Mesenchymal stem cell (in vitro differentiated cells and primary cell): ENCODE data around the gene MRPS18B.
"Not testable (repeated sequence)": the region's sequence is repeated elsewhere in the genome, so short reads cannot be mapped to it uniquely, and the experiment has no call there.

Source experiments
- DNase-seq: peaks from one replicate; pipeline ENCODE4 v3.0.0-alpha.2; 2013
- H2AFZ ChIP-seq: one replicate; pipeline ENCODE4 v1.6.1; 2013; ENCODE audit warnings: low read depth, mild to moderate bottlenecking, control low read depth, inconsistent platforms, low read length, moderate library complexity
- H2AK5ac ChIP-seq: 2 replicates; pipeline ENCODE4 v1.6.1; 2013; ENCODE audit warnings: low read length, moderate library complexity, mild to moderate bottlenecking, inconsistent platforms; ENCODE audit not compliant: severe bottlenecking
- H2BK120ac ChIP-seq: one replicate; pipeline ENCODE4 v1.6.1; 2013; ENCODE audit warnings: low read depth, mild to moderate bottlenecking, inconsistent platforms, low read length, moderate library complexity
- H2BK12ac ChIP-seq, 2 experiments: one replicate each; pipeline ENCODE4 v1.6.1; 2013; ENCODE audit warnings: inconsistent platforms in 2 of 2, low read length in 2 of 2, mild to moderate bottlenecking in 2 of 2, moderate library complexity in 2 of 2, control low read depth in 1 of 2
- H2BK15ac ChIP-seq: one replicate; pipeline ENCODE4 v1.6.1; 2013; ENCODE audit warnings: mild to moderate bottlenecking, low read depth, inconsistent platforms; ENCODE audit not compliant: poor library complexity, severe bottlenecking
- H2BK5ac ChIP-seq: 2 replicates; pipeline ENCODE4 v1.6.1; 2013; ENCODE audit warnings: low read depth, mild to moderate bottlenecking, low read length, control low read depth, inconsistent platforms; ENCODE audit not compliant: poor library complexity, severe bottlenecking
- H3K14ac ChIP-seq, 2 experiments: one replicate each; pipeline ENCODE4 v1.6.1; 2013; ENCODE audit warnings: inconsistent platforms in 2 of 2, low read length in 2 of 2, control low read depth in 1 of 2, mild to moderate bottlenecking in 1 of 2, moderate library complexity in 1 of 2
- H3K18ac ChIP-seq, 2 experiments: one replicate each; pipeline ENCODE4 v1.6.1; 2013; ENCODE audit warnings: inconsistent platforms in 2 of 2, low read length in 2 of 2, control low read depth in 1 of 2, low read depth in 1 of 2, mild to moderate bottlenecking in 1 of 2
- H3K23ac ChIP-seq, 2 experiments: one replicate each; pipeline ENCODE4 v1.6.1; 2013; ENCODE audit warnings: inconsistent platforms in 2 of 2, low read length in 2 of 2, mild to moderate bottlenecking in 2 of 2, moderate library complexity in 2 of 2, control low read depth in 1 of 2
- H3K27ac ChIP-seq: 2 replicates; pipeline ENCODE4 v1.5.1; 2013; ENCODE audit warnings: mild to moderate bottlenecking, moderate library complexity, low read length, control low read depth, inconsistent platforms; ENCODE audit not compliant: poor library complexity, severe bottlenecking
- H3K27me3 ChIP-seq, 2 experiments: 2 replicates each; pipeline versions ENCODE4 v1.6.1 to v1.7.0; 2013; ENCODE audit warnings: low read length in 2 of 2, mild to moderate bottlenecking in 2 of 2, moderate library complexity in 2 of 2, control low read depth in 1 of 2, inconsistent platforms in 1 of 2; ENCODE audit not compliant: control insufficient read depth in 1 of 2, insufficient read depth in 1 of 2
- H3K36me3 ChIP-seq, 2 experiments: 2 replicates each; pipeline versions ENCODE4 v1.6.1 to v1.7.0; 2013; ENCODE audit warnings: low read length in 2 of 2, control low read depth in 1 of 2, inconsistent platforms in 1 of 2, low read depth in 1 of 2, mild to moderate bottlenecking in 1 of 2; ENCODE audit not compliant: insufficient read depth in 2 of 2, control insufficient read depth in 1 of 2
- H3K4ac ChIP-seq, 2 experiments: one replicate each; pipeline ENCODE4 v1.6.1; 2013; ENCODE audit warnings: inconsistent platforms in 2 of 2, low read length in 2 of 2, mild to moderate bottlenecking in 2 of 2, moderate library complexity in 2 of 2, control low read depth in 1 of 2, low read depth in 1 of 2
- H3K4me1 ChIP-seq: 2 replicates; pipeline ENCODE4 v1.6.1; 2013; ENCODE audit warnings: low read depth, low read length, control low read depth; ENCODE audit not compliant: control insufficient read depth, insufficient read depth
- H3K4me2 ChIP-seq: 2 replicates; pipeline ENCODE4 v1.6.1; 2013; ENCODE audit warnings: low read length, mild to moderate bottlenecking, inconsistent platforms; ENCODE audit not compliant: poor library complexity, severe bottlenecking
- H3K4me3 ChIP-seq, 2 experiments: 2 replicates each; pipeline versions ENCODE4 v1.5.1 to v1.7.0; 2013; ENCODE audit warnings: low read length in 2 of 2, mild to moderate bottlenecking in 2 of 2, control low read depth in 1 of 2, low read depth in 1 of 2; ENCODE audit not compliant: insufficient read depth in 1 of 2
- H3K79me1 ChIP-seq: replicated peaks from 2 replicates; pipeline ENCODE4 v1.6.1; 2013; ENCODE audit warnings: mild to moderate bottlenecking, control low read depth, low read length, inconsistent platforms; ENCODE audit not compliant: poor library complexity, severe bottlenecking
- H3K9ac ChIP-seq: 2 replicates; pipeline ENCODE4 v1.7.0; 2013; ENCODE audit warnings: mild to moderate bottlenecking, low read length, moderate library complexity
- H3K9me3 ChIP-seq: 2 replicates; pipeline ENCODE4 v1.7.0; 2013; ENCODE audit warnings: mild to moderate bottlenecking, low read length; ENCODE audit not compliant: control insufficient read depth
- H4K8ac ChIP-seq: one replicate; pipeline ENCODE4 v1.6.1; 2013; ENCODE audit warnings: inconsistent platforms, mild to moderate bottlenecking, low read length, moderate library complexity
- H4K91ac ChIP-seq: one replicate; pipeline ENCODE4 v1.6.1; 2013; ENCODE audit warnings: mild to moderate bottlenecking, low read length, inconsistent platforms
- WGBS: methylation state at CpG from one replicate; pipeline ENCODE4 v1.1.7; 2013; ENCODE audit warnings: mixed read lengths; 5-methylcytosine and 5-hydroxymethylcytosine counted together

MRPS18B gene

GRCh38 chr6:30591008-30591407, 26.6 kb upstream of the MRPS18B start:
- Histone ChIP-seq H3K27me3 (no peaks in the 10 kb centered on the region), H3K4me3 (no peak overlapping the region), H2BK5ac (no peak overlapping the region), H4K91ac (no peak overlapping the region), H2BK12ac (no peak overlapping the region), H3K9ac (peak overlapping the region; percentile 63), H3K4me1 (peaks cover 2% of the 10 kb centered on the region), H3K36me3 (peaks cover 62 to 88% of the 10 kb centered on the region in 2 experiments), H2BK120ac (no peak overlapping the region), H2BK15ac (no peak overlapping the region), H3K4ac (no peak overlapping the region), H3K79me1 (peaks cover 12% of the 10 kb centered on the region), H2AFZ (no peak overlapping the region), H3K4me2 (no peak overlapping the region), H3K9me3 (no peaks in the 10 kb centered on the region), H3K14ac (no peak overlapping the region), H3K27ac (no peak overlapping the region), H2AK5ac (no peak overlapping the region), H3K23ac (no peak overlapping the region), H3K18ac (no peak overlapping the region), H4K8ac (no peak overlapping the region)
- 67% methylated on average over 1 of the region's 1 CpG for WGBS
- peak; percentile 71 for DNase-seq

DNA sequence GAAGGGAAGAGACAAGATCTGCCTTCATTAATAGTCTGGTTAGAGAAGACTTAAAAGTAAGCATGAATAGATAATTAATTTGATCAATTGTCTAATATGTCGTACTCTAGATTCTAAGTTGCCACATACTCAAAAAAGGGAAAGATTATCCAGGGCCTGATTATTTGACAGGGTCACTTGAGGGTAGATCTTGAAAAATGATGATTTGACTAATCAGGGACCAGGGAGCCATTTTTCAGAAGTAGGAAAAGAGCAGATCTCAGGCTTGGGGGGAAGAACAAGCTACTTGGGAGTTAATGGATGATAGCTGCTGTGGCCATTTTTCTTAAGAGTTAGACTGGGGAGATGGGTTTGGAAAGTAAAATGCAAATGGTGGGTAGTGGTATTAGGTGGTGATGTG, 25.4 kb upstream of the MRPS18B start:
- no peak overlapping the region for H3K4ac ChIP-seq
- no peak overlapping the region for H3K9ac ChIP-seq
- no peak overlapping the region for H2BK5ac ChIP-seq
- H3K4me2 ChIP-seq: no peak overlapping the region
- peaks cover 50 to 78% of the 10 kb centered on the region in 2 experiments for H3K36me3 ChIP-seq
- 100% methylated on average over 1 of the region's 1 CpG for WGBS
- H3K27me3 ChIP-seq: no peaks in the 10 kb centered on the region
- H4K8ac ChIP-seq: no peak overlapping the region
- no peak overlapping the region for H3K18ac ChIP-seq
- no peak overlapping the region for H3K14ac ChIP-seq
- no peak overlapping the region for H2AK5ac ChIP-seq
- H2BK12ac ChIP-seq: no peak overlapping the region
- H3K79me1 ChIP-seq: peaks cover 10% of the 10 kb centered on the region
- no peak overlapping the region for H3K27ac ChIP-seq
- no peak overlapping the region for H4K91ac ChIP-seq
- H3K4me3 ChIP-seq: no peak overlapping the region
- peaks cover 2% of the 10 kb centered on the region for H3K4me1 ChIP-seq
- no peak overlapping the region for H2AFZ ChIP-seq
- no peak overlapping the region for H3K23ac ChIP-seq
- H2BK120ac ChIP-seq: no peak overlapping the region
- H3K9me3 ChIP-seq: no peaks in the 10 kb centered on the region
- no peak for DNase-seq
- H2BK15ac ChIP-seq: no peak overlapping the region

- not testable (repeated sequence) for H4K91ac ChIP-seq, H3K9me3 ChIP-seq, H3K4ac ChIP-seq, H3K23ac ChIP-seq, H3K9ac ChIP-seq, H2AFZ ChIP-seq, H3K4me1 ChIP-seq, H3K27ac ChIP-seq, H2BK15ac ChIP-seq, H3K4me2 ChIP-seq, H2BK12ac ChIP-seq, H2BK120ac ChIP-seq, H4K8ac ChIP-seq, H3K18ac ChIP-seq, H2AK5ac ChIP-seq, H2BK5ac ChIP-seq, H3K27me3 ChIP-seq, H3K79me1 ChIP-seq, H3K4me3 ChIP-seq, H3K14ac ChIP-seq
- 81% methylated on average over 13 of the region's 15 CpGs for WGBS
- DNase-seq: peak; percentile 86
- H3K36me3 ChIP-seq: peaks cover 36 to 54% of the 10 kb centered on the region in 2 experiments
Measured at GRCh38 chr6:30597315-30598144, 20.1 kb upstream of the MRPS18B start.

GRCh38 chr6:30598912-30599624, 18.6 kb upstream of the MRPS18B start:
- no peak for DNase-seq
- no peak overlapping the region for H2BK120ac ChIP-seq
- WGBS: 86% methylated on average over 12 of the region's 12 CpGs
- H4K8ac ChIP-seq: no peak overlapping the region
- no peaks in the 10 kb centered on the region for H3K27me3 ChIP-seq
- no peak overlapping the region for H2BK5ac ChIP-seq
- H3K4ac ChIP-seq: no peak overlapping the region
- no peak overlapping the region for H2AFZ ChIP-seq
- H3K23ac ChIP-seq: no peak overlapping the region
- H3K9ac ChIP-seq: no peak overlapping the region
- peaks cover 15% of the 10 kb centered on the region for H3K79me1 ChIP-seq
- H3K4me3 ChIP-seq: no peak overlapping the region
- no peak overlapping the region for H3K18ac ChIP-seq
- no peak overlapping the region for H3K14ac ChIP-seq
- no peak overlapping the region for H4K91ac ChIP-seq
- H3K4me2 ChIP-seq: no peak overlapping the region
- no peak overlapping the region for H2BK12ac ChIP-seq
- H2AK5ac ChIP-seq: no peak overlapping the region
- H3K4me1 ChIP-seq: no peaks in the 10 kb centered on the region
- H3K27ac ChIP-seq: no peak overlapping the region
- peaks cover 46 to 56% of the 10 kb centered on the region in 2 experiments for H3K36me3 ChIP-seq
- H3K9me3 ChIP-seq: no peaks in the 10 kb centered on the region
- no peak overlapping the region for H2BK15ac ChIP-seq
